ENCODE results near the gene RPL22. TPM values are rescaled to one million over a fixed set of nuclear protein-coding genes. Genes with fewer than 3 reads are reported as not detected.

RPL22 gene
- total and polyA plus RNA-seq, 2 of the 13 experiments (the other 11 are each of a cell fraction or from before 2014, with no cell fraction given) = 214 to 545 TPM

- TF ChIP-seq SSRP1 (CRISPR knock-in tag; IDR thresholded peaks at IDR 0.05) (no peak), THAP8 (CRISPR knock-in tag; IDR thresholded peaks at IDR 0.05; ENCODE audit: borderline replicate concordance) (no peak; the same call in 1 of the 2 replicates), ZMYM3 (CRISPR knock-in tag; IDR thresholded peaks at IDR 0.05) (peak; percentile 82; the same call in 1 of the 2 replicates), BORCS8-MEF2B (CRISPR knock-in tag; IDR thresholded peaks at IDR 0.05) (peak; percentile 91), MYC (CRISPR knock-in tag; IDR thresholded peaks at IDR 0.05; ENCODE audit: borderline replicate concordance) (peak; percentile 99), NR3C1 (CRISPR knock-in tag; IDR thresholded peaks at IDR 0.05) (0 out of 2 replicates have a peak, but pooled peaks have one; percentile 82), DRAP1 (CRISPR knock-in tag; IDR thresholded peaks at IDR 0.05) (peak; percentile 91), ZNF557 (CRISPR knock-in tag; IDR thresholded peaks at IDR 0.05) (peak; percentile 85; the same call in 1 of the 2 replicates), MXI1 (IDR thresholded peaks at IDR 0.05; ENCODE audit: borderline replicate concordance, low read depth, low read length) (peak; percentile 95; the same call in 2 of the 3 replicates), GMEB1 (CRISPR knock-in tag; IDR thresholded peaks at IDR 0.05; ENCODE audit: borderline replicate concordance) (peak; percentile 99), ZNF597 (CRISPR knock-in tag; IDR thresholded peaks at IDR 0.05) (no peak), MBNL3 (CRISPR knock-in tag; conservative IDR thresholded peaks at IDR 0.05) (no peak), POLR2A (IDR thresholded peaks at IDR 0.05; ENCODE audit: insufficient read depth in 1 of 2, low read depth in 2 of 2, low read length in 2 of 2) (peak; percentile 93), IKZF5 (CRISPR knock-in tag; IDR thresholded peaks at IDR 0.05) (peak; percentile 86; the same call in 1 of the 2 replicates), SPEN (CRISPR knock-in tag; IDR thresholded peaks at IDR 0.05; ENCODE audit: low read depth) (peak; percentile 97), ZBTB46 (CRISPR knock-in tag; IDR thresholded peaks at IDR 0.05; ENCODE audit: borderline replicate concordance) (no peak), DNMT3B (CRISPR knock-in tag; conservative IDR thresholded peaks at IDR 0.05) (peak; percentile 54; the same call in 1 of the 2 replicates), RARG (CRISPR knock-in tag; IDR thresholded peaks at IDR 0.05; ENCODE audit: low read depth) (0 out of 2 replicates have a peak, but pooled peaks have one; percentile 67)
These were observed at the start of gene RPL22 (continued) for GRCh38 chr1:6199298-6200187.
